Sigmoid colon (tissue), 4 donors: ENCODE measurements around the gene SYNE3.

Experiments
- CTCF ChIP-seq, 4 experiments: fragments of 450-650 bp in 3 of 4; fragments of 200-600 bp in 1 of 4; IDR thresholded peaks; one replicate each; pipeline ENCODE4 v1.5.1; 2016 to 2019; ENCODE audit warnings: antibody characterized with exemption in 4 of 4, mild to moderate bottlenecking in 3 of 4, moderate library complexity in 2 of 4
- EP300 ChIP-seq, 4 donors: sonication (generic); formaldehyde crosslinking; IDR thresholded peaks; one replicate each; pipeline ENCODE4 v1.6.1; 2017; ENCODE audit warnings: antibody characterized with exemption in 4 of 4
- POLR2A ChIP-seq, 2 donors: fragments of 450-650 bp; IDR thresholded peaks; one replicate each; pipeline ENCODE4 v1.6.1; 2016; ENCODE audit warnings: antibody characterized with exemption in 2 of 2, mild to moderate bottlenecking in 2 of 2, moderate library complexity in 2 of 2

DNA sequence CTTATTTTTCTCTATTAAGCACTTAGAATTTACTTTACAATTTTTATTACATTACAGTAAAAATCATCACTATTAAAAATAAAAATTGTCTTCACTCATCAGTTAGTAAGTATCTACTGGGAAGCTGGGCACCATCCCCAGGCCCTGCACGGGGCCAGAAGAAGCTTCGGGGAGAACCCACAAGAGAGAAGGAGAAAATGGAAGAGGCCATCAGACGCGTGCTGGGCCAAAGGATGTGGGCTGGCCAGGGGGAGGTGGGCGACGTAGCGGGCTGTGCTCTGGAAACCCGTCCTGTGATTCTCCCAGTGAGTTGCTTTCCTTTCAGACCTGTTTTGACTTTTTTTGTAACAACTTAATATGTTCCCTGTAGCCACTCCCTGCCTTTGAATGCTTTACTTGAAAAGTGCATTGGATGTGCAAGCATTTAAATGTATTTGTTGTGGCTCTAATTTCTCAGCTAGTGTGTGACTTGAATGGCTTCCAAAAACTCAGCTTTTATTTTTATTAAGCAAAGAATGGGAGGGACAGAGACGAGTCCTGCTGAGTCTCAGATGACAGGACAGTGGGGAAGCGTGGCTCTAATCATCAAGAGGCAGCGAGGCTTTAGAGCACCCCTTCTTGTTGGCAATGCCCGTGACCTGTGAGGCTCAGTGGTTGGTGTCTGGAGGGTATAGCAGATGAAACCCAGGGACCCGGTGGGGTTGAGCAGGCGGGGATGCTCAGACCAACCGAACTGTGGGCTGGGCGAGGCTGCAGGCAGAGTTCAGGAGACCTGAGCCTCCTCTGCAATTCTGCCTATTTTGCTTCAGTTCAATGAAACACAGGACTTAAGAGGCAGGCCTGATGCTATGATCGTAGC is 38.8 kb downstream of the SYNE3 start:
- TF ChIP-seq CTCF (IDR thresholded peaks at IDR 0.05) (no peak), POLR2A (IDR thresholded peaks at IDR 0.05) (no peak), EP300 (IDR thresholded peaks at IDR 0.05) (no peak)
